GM19023 (cell line): Measurements from ENCODE around the gene ESPN.
"Not testable (repeated sequence)": the region's sequence is repeated elsewhere in the genome, so short reads cannot be mapped to it uniquely, and the experiment has no call there.

Experiments
- ATAC-seq: cut with Tn5 transposase; IDR thresholded peaks from one replicate; pipeline ENCODE4 v1.9.1; 2021; ENCODE audit warnings: mild to moderate bottlenecking, moderate library complexity; ENCODE audit not compliant: unreplicated experiment

The ESPN gene

GRCh38 chr1:6426972-6427350 is 2.4 kb downstream of the ESPN start:
- ATAC-seq: no peak

- ATAC-seq: no peak
These were observed 3.1 kb downstream of the ESPN start for GRCh38 chr1:6427441-6428390.

- not testable (repeated sequence) for ATAC-seq
These were observed 3.9 kb downstream of the ESPN start for GRCh38 chr1:6428453-6428852.

GRCh38 chr1:6429660-6430411 is 5.3 kb downstream of the ESPN start:
- ATAC-seq: not testable (repeated sequence)

- ATAC-seq: not testable (repeated sequence)
These were observed 7.3 kb downstream of the ESPN start for GRCh38 chr1:6431645-6432579.

GRCh38 chr1:6434186-6434585 is 9.6 kb downstream of the ESPN start:
- no peak for ATAC-seq

- ATAC-seq: no peak
These were observed 10.6 kb downstream of the ESPN start for GRCh38 chr1:6435129-6435528.

- ATAC-seq: no peak
These were observed 11.0 kb downstream of the ESPN start for GRCh38 chr1:6435547-6435946.

GRCh38 chr1:6436277-6436676 is 11.7 kb downstream of the ESPN start:
- ATAC-seq: not testable (repeated sequence)

GRCh38 chr1:6437012-6437700 is 12.6 kb downstream of the ESPN start:
- ATAC-seq: not testable (repeated sequence)

GRCh38 chr1:6438047-6438525 is 13.5 kb downstream of the ESPN start:
- no peak for ATAC-seq

- no peak for ATAC-seq
These were observed 15.9 kb downstream of the ESPN start for GRCh38 chr1:6440198-6441126.

- ATAC-seq: no peak
These were observed 17.0 kb downstream of the ESPN start for GRCh38 chr1:6441586-6441985.

GRCh38 chr1:6443339-6444115 is 19.0 kb downstream of the ESPN start:
- ATAC-seq: no peak

GRCh38 chr1:6444377-6444776 is 19.8 kb downstream of the ESPN start:
- no peak for ATAC-seq

GRCh38 chr1:6445062-6445763 is 20.6 kb downstream of the ESPN start:
- no peak for ATAC-seq

- not testable (repeated sequence) for ATAC-seq
These were observed 21.4 kb downstream of the ESPN start for GRCh38 chr1:6445929-6446328.

GRCh38 chr1:6446665-6447015 is 22.1 kb downstream of the ESPN start:
- ATAC-seq: no peak
